HT-29 (cell line): ENCODE data around the gene OR10H1. TPM values are rescaled to one million over a fixed set of nuclear protein-coding genes. Genes with fewer than 3 reads are reported as not detected.
"Not testable (repeated sequence)": the region's sequence is repeated elsewhere in the genome, so short reads cannot be mapped to it uniquely, and the experiment has no call there.

Experiments used
- DNase-seq: peaks from one replicate; pipeline ENCODE4 v3.0.0-alpha.2; 2015; ENCODE audit warnings: low spot score
- total RNA-seq: library from RNA; depleted of rRNA; stranded (reverse); fragments of >200 nt; shearing (Covaris generic); gene quantifications from 2 replicates; pipeline ENCODE4 v1.2.3, GENCODE V29; 2014; rRNA removed

OR10H1 gene, protein sequence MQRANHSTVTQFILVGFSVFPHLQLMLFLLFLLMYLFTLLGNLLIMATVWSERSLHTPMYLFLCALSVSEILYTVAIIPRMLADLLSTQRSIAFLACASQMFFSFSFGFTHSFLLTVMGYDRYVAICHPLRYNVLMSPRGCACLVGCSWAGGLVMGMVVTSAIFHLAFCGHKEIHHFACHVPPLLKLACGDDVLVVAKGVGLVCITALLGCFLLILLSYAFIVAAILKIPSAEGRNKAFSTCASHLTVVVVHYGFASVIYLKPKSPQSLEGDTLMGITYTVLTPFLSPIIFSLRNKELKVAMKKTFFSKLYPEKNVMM
- total RNA-seq = not detected in 2 replicates

DNA sequence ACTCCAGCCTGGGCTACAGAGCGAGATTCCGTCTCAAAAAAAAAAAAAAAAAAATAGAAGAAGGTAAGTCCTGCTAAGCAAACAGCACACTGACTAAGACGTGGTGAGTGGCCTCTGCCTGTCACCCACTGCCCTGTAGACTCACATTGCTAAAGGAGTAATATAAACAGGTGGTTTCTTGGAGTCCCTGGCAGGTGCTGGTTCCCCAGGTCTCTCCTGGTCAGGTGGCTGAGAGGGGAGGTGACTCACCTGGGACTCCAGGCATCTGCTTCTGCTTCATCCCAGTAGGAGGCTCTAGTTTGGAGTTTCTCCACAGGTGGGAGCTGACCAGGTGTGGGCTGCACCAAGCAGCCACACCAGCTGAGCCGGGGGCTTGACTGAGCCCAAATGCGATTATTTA is at the start of gene OR10H1:
OR10H1 (minus strand) TSS at position 359 of the 400 bp plus-strand sequence. CDS start 7,627 bp downstream, outside the sequence.
- peak; percentile 32 for DNase-seq

DNA sequence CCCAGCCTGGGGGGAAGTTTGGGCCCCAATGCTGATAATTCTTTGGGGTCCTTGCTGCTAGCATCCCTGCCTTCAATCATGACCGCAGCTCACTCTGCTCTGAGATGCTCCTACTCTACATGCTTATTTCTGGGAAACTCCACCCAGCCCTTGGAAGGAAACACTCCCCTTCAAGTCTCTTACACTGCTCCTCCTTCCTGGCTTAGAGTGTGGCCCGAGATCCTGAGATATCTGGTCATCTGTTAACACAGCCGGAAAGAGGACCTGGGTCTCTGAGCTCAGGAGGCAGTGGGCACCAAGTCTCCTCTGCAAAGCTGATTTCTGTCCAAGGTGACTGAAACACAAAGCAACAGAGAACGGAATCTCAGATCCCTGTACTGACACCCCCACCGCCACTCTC is 49.4 kb upstream of the OR10H1 start:
- no peak for DNase-seq

DNA sequence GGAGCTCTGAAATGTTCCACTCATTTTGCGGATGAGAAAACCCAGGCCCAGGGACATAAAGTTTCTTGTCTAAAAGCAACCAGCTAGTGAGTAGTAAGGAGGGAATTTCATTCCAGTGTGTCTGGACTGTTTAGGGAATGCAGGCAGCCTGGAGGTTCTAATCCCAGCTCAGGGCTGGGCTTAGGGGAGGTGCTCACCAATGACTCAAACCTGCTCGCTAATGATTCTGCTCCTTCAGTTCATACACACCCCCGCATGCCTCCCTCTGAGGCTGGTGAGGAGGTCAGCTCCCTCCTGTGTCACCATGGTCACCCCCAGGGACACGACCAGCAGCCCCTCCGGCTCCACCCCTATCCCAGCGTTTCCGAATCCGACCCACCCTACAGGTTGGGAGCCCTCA is 47.8 kb upstream of the OR10H1 start:
- no peak for DNase-seq

DNA sequence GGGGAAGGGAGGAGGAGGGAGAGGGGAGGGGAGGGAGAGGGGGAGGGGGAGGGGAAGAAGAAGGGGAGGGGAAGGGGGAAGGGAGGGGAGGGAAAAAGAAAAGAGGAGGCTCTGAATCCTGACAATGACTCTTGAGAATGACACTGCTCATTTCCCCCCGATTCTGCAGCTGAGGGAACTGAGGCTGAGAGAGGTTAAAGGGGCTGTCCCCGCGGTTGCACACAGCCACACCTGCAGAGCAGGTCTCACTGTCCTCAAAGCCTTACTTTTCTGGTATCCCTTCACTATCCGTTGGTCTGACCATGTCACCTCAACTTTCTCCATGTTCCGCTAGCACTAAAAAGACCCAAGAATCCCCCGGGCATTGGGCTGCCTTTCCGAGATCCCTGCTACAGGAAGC is 47.0 kb upstream of the OR10H1 start:
- no peak for DNase-seq

DNA sequence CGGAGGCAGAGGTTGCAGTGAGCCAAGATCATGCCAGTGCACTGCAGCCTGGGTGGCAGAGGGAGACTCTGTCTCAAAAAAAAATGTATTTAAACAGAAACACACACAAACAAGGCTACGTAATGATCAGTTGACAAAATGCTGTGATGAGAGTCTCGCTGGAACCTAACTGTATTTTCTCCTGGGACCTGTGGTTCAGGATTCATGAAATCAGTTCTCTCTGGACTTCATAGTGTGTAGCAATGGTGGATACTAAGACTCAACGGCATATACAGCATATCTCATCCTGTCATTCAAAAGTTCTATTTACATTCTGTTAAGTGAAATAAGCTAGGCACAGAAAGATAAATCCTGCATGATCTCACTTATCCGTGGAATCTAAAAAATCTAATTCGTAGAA is 45.1 kb upstream of the OR10H1 start:
- no peak for DNase-seq

DNA sequence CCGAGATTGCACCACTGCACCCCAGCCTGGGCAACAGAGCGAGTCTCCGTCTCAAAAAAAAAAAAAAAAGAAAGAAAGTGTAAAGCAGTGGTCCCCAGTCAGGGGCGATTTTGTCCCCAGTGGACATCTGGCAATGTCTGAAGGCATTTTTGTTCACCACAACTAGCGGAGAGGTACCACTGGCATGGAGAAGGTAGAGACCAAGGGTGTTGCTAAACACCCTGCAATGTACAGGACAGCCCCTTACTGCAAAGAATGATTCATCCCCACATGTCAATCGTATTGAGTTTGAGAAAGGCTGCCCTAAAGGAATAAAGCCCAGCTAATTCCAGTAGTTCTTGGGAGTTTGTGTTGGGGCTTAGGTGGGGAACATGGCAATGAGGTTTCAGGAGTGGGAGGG is 43.7 kb upstream of the OR10H1 start:
- no peak for DNase-seq

DNA sequence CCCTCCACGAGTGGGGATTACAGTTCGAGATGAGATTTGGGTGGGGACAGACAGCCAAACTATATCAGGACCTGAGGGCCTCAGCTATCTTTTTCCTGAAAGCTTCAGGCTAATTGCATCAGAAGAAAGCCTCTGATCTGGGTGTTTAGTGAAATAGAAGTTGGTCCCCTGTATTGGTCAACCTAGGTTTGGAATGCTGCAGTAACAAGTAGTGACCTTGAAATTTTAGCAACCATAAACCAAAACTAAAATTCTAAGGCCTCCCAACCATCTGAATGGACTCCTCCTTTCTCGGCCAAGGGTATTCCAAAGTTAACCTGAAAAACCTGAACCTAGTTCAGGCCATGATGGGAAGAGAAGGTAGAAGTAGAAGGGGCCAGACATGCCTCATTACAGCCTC is 34.9 kb upstream of the OR10H1 start:
- DNase-seq = no peak

DNA sequence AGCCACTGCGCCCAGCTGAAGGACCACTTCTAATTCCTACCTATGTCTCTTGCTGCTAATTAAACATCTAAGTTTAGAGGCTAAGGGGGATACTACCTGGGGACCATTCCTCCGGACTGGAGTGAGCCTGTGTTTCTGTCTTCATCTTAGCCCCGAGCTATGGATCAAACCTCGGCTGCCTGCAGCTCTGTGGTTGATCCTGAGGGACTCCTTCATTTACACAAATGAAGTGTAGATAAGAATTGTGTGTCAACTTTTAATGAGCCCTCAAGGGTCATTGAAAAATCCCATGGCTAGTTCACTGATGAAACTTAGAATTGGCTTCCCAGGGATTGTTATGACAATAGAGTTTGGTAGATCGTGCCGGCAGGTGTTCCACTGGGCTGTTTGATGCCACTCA is 31.5 kb upstream of the OR10H1 start:
- no peak for DNase-seq

DNA sequence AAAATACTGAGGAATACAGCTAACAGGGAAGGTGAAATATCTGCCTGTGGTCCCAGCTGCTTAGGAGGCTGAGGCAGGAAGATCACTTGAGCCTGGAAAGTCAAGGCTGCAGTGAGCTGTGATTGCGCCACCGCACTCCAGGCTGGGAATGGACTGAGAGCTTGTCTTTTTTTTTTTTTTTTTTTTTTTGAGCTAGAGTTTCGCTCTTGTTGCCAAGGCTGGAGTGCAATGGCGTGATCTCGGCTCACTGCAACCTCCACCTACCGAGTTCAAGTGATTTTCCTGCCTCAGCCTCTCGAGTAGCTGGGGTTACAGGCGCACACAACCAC is 28.4 kb upstream of the OR10H1 start:
- not testable (repeated sequence) for DNase-seq

DNA sequence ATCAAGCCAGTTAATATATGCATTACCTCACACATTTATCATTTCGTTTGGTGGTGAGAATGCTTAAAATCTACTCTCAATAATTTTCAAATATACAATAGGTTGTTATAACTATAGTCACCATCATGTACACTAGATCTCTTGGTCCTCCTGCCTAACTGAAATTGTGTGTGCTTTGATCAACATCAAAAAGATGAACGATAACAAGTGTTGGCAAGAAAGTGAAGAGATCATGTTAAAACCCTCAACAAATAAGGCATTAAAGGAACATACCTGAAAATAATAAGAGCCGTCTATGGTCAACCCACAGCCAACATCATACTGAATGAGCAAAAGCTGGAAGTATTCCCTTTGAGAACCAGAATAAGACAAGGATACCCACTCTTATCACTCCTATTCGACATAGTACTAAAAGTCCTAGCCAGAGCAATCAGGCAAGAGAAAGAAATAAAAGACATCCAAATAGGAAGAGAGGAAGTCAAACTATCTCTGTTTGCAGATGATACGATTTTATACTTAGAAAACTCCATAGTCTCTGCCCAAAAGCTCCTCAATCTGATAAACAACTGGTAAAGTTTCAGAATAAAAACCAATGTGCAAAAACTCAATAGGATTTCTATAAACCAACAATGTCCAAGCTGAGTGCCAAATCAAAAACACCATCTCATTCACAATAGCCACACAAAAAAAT is 27.9 kb upstream of the OR10H1 start:
- no peak for DNase-seq

DNA sequence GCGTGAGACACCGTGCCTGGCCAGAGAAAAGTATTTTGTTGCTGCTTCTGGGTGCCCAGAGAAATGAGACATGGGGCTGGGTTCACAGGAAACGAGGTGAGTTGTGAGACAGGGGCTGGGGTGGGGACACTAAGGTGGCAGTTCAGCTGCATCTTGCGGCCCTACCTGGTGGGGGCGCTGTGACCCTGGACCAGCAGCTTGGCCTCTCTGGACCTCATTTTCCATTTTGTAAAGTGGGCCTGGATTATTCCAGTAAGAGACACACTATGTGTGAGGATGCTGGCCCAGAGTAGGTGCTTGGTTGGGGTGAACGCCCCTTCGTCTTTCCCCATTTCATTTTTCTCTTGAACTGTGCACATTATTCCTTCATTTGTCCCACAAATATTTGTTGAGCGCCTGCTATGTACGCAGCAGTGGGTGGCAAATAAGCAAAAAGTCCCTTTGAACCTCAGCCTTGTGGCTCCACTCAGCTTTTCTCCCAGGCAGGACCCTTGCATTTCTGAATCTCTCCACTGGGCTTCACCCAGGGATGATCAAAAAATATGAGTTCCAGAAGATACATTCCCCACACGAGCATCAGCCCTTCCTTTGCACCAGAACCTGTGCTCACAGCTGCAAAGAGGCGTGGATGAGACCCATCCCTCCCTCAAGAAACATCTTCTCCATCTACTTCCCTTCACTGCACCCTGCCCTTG is 26.6 kb upstream of the OR10H1 start:
- DNase-seq = no peak

DNA sequence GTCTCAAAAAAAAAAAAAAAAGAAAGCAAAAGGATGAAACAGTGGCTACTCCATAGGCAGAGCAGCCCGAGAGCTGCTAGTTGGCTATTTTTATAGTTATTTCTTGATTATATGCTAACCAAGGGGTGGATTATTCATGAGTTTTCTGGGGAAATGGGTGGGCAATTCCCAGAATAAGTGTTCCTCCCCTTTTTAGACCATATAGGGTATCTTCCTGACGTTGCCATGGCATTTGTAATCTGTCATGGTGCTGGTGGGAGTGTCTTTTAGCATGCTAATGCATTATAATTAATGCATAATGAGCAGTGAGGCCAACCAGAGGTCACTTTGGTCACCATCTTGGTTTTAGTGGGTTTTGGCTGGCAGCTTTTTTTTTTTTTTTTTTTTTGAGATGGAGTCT is 25.4 kb upstream of the OR10H1 start:
- DNase-seq = no peak

DNA sequence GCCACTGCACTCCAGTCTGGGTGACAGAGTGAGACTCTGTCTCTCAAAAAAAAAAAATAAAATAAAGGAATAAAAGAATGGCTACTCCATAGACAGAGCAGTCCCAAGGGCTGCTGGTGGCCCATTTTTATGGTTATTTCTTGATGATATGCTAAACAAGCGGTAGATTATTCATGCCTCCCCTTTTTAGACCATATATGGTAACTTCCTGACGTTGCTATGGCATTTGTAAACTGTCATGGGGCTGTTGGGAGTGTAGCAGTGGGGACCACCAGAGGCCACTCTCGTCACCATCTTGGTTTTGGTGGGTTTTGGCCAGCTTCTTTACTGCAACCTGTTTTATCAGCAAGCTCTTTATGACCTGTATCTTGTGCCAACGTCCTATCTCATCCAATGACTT is 24.4 kb upstream of the OR10H1 start:
- DNase-seq = not testable (repeated sequence)

DNA sequence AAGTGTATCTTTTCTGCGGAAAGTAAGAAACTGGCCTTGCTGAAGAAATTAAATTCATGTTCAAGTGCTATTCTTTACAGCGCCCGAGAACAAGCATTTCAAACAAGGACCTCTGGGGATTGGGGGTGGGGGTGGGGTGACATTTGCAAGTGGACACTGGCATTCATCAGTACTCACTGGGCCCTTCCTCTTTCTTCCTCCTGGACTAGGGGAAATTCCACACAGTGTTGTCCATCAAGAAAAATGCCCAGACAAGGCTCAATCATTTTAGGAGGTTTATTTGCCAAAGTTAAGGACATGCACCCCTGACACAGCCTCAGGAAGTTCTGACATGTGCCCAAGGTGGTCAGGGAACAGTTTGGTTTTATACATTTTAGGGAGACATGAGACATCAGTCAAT is 22.9 kb upstream of the OR10H1 start:
- no peak for DNase-seq

DNA sequence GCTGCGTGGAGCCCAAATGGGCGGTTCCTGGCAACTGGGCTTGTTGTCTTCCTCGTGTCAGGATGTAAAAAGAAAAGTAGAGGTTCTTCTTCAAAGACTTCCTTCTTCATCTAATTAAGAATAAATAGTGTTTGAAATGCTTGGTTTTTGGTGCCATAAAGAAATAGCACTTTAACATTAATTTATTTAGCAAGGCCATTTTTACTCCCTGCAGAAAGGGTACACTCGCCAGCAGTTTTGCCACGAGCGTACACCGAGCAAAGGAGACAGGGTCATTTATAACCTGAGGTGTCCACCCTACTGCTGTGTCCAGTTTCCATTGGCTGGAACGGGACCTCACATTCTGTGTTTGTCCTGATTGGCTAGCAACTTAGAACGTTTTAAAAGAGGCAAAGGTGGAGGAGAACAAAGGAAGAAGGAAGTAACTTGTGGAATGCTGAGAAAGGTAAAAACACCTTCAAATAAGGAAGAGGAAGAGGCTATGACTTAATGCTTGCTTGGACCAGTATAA is 21.8 kb upstream of the OR10H1 start:
- DNase-seq = peak; percentile 92

DNA sequence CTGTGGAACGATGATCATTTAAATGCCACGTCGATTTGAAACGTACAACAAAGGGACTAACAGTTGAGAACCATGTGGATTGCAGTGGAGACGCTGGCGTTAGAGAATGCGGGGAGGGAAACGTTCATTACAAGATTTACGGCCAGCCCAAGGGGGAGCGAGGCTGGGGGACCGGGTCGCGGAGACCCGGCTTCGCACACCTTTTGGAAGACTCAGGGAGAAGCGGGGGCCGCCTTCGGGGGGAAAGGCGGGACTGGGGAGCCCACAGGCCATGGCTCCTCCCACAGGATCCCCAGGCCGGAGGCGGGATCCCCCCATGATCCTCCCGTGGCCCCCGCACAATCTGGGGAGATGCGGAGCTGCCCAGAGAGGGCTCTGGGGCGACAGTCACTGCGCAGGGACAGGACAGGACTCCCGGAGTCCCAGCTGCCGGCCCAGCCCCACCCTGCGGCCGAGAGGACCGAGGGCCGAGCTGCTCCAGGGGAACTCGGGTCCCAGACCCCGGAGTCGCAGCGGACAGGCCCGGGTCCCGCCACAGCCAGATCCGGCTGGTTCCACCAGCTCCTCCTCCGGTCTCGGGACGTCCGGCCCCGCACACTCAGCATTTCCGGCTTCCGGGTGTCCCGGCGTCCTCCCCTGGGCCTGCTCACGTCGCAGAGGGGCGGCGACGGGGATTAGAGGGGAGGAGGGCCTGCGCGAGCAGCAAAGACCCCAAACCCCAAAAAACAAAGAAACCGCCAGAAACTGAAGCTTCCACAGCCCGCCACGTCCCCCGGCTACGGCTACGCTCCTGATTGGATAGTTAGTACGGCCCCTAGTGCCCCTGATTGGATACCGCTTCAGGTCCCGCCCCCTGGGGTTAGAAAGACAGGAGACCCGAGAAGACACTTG is 21.1 kb upstream of the OR10H1 start:
- DNase-seq = peak; percentile 49

DNA sequence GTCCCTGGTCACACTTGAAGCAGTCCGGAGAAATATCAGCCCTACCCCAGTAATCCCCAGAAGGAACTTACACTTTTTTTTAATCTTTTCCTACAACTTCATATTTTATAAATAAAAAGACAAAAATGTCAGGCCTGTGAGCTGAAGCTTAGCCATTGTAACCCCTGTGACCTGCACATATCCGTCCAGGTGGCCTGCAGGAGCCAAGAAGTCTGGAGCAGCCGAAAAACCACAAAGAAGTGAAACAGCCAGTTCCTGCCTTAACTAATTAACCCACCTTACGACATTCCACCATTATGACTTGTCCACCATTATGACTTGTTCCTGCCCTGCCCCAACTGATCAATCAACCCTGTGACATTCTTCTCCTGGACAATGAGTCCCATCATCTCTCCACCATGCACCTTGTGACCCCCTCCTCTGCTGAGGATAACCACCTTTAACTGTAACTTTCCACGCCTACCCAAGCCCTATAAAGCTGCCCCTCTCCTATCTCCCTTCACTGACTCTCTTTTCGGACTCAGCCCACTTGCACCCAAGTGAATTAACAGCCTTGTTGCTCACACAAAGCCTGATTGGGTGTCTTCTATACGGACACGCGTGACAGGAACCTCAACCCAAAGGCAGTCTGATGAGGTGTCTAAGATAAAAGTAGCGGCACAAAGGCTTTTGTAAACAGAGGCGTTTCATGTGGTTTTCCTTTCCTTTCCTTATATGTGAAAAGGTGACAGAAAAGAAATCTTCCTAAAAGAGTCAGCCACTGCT is 20.3 kb upstream of the OR10H1 start:
- DNase-seq = peak; percentile 73

DNA sequence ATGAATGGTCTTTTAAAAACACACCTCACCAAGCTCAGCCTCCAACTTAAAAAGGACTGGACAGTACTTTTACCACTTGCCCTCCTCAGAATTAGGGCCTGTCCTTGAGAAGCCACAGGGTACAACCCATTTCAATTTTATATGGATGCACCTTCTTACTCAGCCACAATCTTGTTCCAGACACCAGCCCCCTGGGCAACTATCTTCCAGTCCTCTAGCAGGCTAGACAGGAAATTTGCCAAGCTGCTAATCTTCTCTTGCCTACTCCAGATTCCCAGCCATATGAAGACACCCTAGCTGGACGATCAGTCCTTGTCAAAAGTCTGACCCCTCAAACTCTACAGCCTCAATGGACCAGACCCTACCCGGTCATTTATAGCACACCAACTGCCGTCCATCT is 18.8 kb upstream of the OR10H1 start:
- DNase-seq = not testable (repeated sequence)

DNA sequence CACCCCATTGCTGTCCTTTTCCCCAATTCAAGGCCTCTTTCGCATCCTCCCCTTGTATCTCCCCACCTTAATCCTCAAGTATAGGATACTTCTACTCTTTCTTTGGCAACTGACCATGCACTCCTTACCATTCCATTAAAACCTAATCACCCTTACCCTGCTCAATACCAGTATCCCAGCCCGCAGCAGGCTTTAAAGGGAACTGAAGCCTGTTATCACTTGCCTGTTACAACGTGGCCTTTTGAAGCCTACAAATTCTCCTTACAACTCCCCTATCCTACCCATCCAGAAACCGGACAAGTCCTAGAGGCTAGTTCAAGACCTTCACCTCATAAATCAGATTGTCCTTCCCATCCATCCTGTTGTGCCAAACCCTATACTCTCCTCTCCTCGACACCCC is 16.2 kb upstream of the OR10H1 start:
- DNase-seq = no peak

DNA sequence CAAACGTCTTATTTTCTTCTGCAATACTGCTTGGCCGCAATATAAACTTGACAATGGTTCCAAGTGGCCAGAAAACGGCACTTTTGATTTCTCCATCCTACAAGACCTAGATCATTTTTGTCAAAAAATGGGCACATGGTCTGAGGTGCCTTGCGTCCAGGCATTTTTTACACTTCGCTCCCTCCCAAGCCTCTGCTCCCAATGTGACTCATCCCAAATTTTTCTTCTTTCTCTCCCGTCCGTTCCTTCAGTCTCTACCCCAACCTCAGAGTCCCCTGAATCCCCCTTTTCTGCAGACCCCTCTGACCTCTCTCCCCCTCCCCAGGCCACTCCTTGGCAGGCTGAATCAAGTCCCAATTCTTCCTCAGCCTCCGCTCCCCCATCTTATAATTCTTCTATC is 14.3 kb upstream of the OR10H1 start:
- DNase-seq = no peak

DNA sequence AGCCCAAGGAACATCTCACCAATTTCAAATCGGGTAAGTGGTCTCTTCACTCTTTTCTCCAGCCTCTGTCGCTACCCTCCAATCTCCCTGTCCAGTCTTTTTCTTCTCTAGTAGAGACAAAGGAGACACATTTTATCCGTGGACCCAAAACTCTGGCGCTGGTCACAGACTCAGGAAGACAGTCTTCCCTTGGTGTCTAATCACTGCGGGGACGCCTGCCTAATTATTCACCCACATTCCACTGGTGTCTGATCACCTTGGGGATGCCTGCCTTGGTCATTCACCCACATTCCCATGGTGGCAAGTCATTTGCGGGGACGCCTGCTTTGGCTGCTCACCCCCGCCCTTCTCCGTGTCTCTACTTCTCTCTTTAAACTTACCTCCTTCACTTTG is 13.8 kb upstream of the OR10H1 start:
- DNase-seq = peak; percentile 31
